Activated T-cell treated with anti-CD3 and anti-CD28 coated beads, Interleukin-2, amount 50 U/mL, for 24 hours (primary cell): Measurements from ENCODE around the gene SARS2.

Experiments used
- DNase-seq: peaks from one replicate; pipeline ENCODE4 v3.0.0-alpha.2; 2020
- H3K27ac Mint-ChIP-seq: 2 replicates; pipeline ENCODE4 v1.8.0; 2020; ENCODE audit warnings: mild to moderate bottlenecking, mixed read lengths
- H3K27me3 Mint-ChIP-seq: 2 replicates; pipeline ENCODE4 v1.8.0; 2020; ENCODE audit warnings: mixed read lengths
- H3K36me3 Mint-ChIP-seq: 2 replicates; pipeline ENCODE4 v1.8.0; 2020; ENCODE audit warnings: low read depth, mixed read lengths
- H3K4me1 Mint-ChIP-seq: 2 replicates; pipeline ENCODE4 v1.8.0; 2020; ENCODE audit warnings: low read depth, mixed read lengths
- H3K4me3 Mint-ChIP-seq: 2 replicates; pipeline ENCODE4 v1.8.0; 2020; ENCODE audit warnings: mild to moderate bottlenecking, moderate library complexity, mixed read lengths
- H3K9me3 Mint-ChIP-seq: 2 replicates; pipeline ENCODE4 v1.8.0; 2020; ENCODE audit warnings: mixed read lengths

The SARS2 gene

GRCh38 chr19:38932425-38933179 is 2.0 kb upstream of the SARS2 start:
- Mint-ChIP-seq H3K36me3 (peaks cover 67% of the 10 kb centered on the region), H3K9me3 (peaks cover 3% of the 10 kb centered on the region), H3K27me3 (no peaks in the 10 kb centered on the region), H3K4me1 (peaks cover 39% of the 10 kb centered on the region), H3K4me3 (peak overlapping the region; percentile 99), H3K27ac (peak overlapping the region; percentile 77)
- DNase-seq: no peak

- Mint-ChIP-seq H3K36me3 (peaks cover 69% of the 10 kb centered on the region), H3K4me1 (peaks cover 39% of the 10 kb centered on the region), H3K27ac (peak overlapping the region; percentile 99), H3K4me3 (peak overlapping the region; percentile 99), H3K27me3 (no peaks in the 10 kb centered on the region), H3K9me3 (peaks cover 3% of the 10 kb centered on the region)
- no peak for DNase-seq
Observed at GRCh38 chr19:38931521-38931793, 894 bp upstream of the SARS2 start.

GRCh38 chr19:38930776-38931520 is 385 bp upstream of the SARS2 start, which contains the start of gene MRPS12:
MRPS12 (plus strand) TSS chr19:38930944; CDS start chr19:38931295, 351 bp downstream.
- Mint-ChIP-seq H3K4me1 (peaks cover 39% of the 10 kb centered on the region), H3K27me3 (no peaks in the 10 kb centered on the region)

GRCh38 chr19:38928391-38929001 is 2.1 kb downstream of the SARS2 start:
- H3K27ac Mint-ChIP-seq: peak overlapping the region; percentile 47
- DNase-seq: no peak
- H3K9me3 Mint-ChIP-seq: no peaks in the 10 kb centered on the region
- peaks cover 73% of the 10 kb centered on the region for H3K36me3 Mint-ChIP-seq
- H3K4me3 Mint-ChIP-seq: peak overlapping the region; percentile 99
- peaks cover 38% of the 10 kb centered on the region for H3K4me1 Mint-ChIP-seq
- H3K27me3 Mint-ChIP-seq: no peaks in the 10 kb centered on the region

More at GRCh38 chr19:38930776-38931520, 385 bp upstream of the SARS2 start, which contains the start of gene MRPS12:
- no peak for DNase-seq
- Mint-ChIP-seq H3K36me3 (peaks cover 74% of the 10 kb centered on the region), H3K4me3 (peak within 1 kb of the TSS; percentile 99), H3K27ac (peak within 1 kb of the TSS; percentile 99), H3K9me3 (peaks cover 3% of the 10 kb centered on the region)

GRCh38 chr19:38924388-38924787 is 6.2 kb downstream of the SARS2 start:
- DNase-seq: no peak
- H3K36me3 Mint-ChIP-seq: peaks cover 58% of the 10 kb centered on the region
- H3K4me3 Mint-ChIP-seq: no peak overlapping the region
- H3K9me3 Mint-ChIP-seq: no peaks in the 10 kb centered on the region
- peaks cover 12% of the 10 kb centered on the region for H3K4me1 Mint-ChIP-seq
- H3K27me3 Mint-ChIP-seq: no peaks in the 10 kb centered on the region
- peak overlapping the region; percentile 22 for H3K27ac Mint-ChIP-seq

GRCh38 chr19:38922482-38922881 is 8.1 kb downstream of the SARS2 start:
- Mint-ChIP-seq H3K9me3 (no peaks in the 10 kb centered on the region), H3K36me3 (peaks cover 55% of the 10 kb centered on the region), H3K27me3 (no peaks in the 10 kb centered on the region), H3K27ac (no peak overlapping the region), H3K4me3 (no peak overlapping the region), H3K4me1 (no peaks in the 10 kb centered on the region)
- DNase-seq: no peak

- Mint-ChIP-seq H3K4me3 (no peak overlapping the region), H3K27me3 (no peaks in the 10 kb centered on the region), H3K9me3 (no peaks in the 10 kb centered on the region), H3K4me1 (no peaks in the 10 kb centered on the region), H3K27ac (no peak overlapping the region), H3K36me3 (peaks cover 55% of the 10 kb centered on the region)
- DNase-seq: no peak
Observed at GRCh38 chr19:38921420-38922274, 8.9 kb downstream of the SARS2 start.

- no peaks in the 10 kb centered on the region for H3K9me3 Mint-ChIP-seq
- no peaks in the 10 kb centered on the region for H3K4me1 Mint-ChIP-seq
- H3K27ac Mint-ChIP-seq: no peak overlapping the region
- no peak overlapping the region for H3K4me3 Mint-ChIP-seq
- peak; percentile 7 for DNase-seq
- H3K36me3 Mint-ChIP-seq: peaks cover 53% of the 10 kb centered on the region
- H3K27me3 Mint-ChIP-seq: no peaks in the 10 kb centered on the region
Observed at GRCh38 chr19:38920602-38921419, 9.8 kb downstream of the SARS2 start.

GRCh38 chr19:38919837-38920601 is 10.5 kb downstream of the SARS2 start:
- Mint-ChIP-seq H3K36me3 (peaks cover 49% of the 10 kb centered on the region), H3K4me1 (no peaks in the 10 kb centered on the region), H3K27me3 (no peaks in the 10 kb centered on the region), H3K9me3 (no peaks in the 10 kb centered on the region), H3K4me3 (no peak overlapping the region), H3K27ac (no peak overlapping the region)
- DNase-seq: peak; percentile 7

- H3K9me3 Mint-ChIP-seq: no peaks in the 10 kb centered on the region
- no peak overlapping the region for H3K27ac Mint-ChIP-seq
Observed at GRCh38 chr19:38918526-38918925, 12.0 kb downstream of the SARS2 start.

GRCh38 chr19:38917921-38918491 is 12.6 kb downstream of the SARS2 start:
- peaks cover 2% of the 10 kb centered on the region for H3K4me1 Mint-ChIP-seq
- DNase-seq: no peak
- no peaks in the 10 kb centered on the region for H3K9me3 Mint-ChIP-seq
- H3K27me3 Mint-ChIP-seq: no peaks in the 10 kb centered on the region
- peaks cover 41% of the 10 kb centered on the region for H3K36me3 Mint-ChIP-seq
- H3K4me3 Mint-ChIP-seq: no peak overlapping the region
- H3K27ac Mint-ChIP-seq: no peak overlapping the region

More at GRCh38 chr19:38918526-38918925, 12.0 kb downstream of the SARS2 start:
- H3K4me1 Mint-ChIP-seq: no peaks in the 10 kb centered on the region
- peaks cover 41% of the 10 kb centered on the region for H3K36me3 Mint-ChIP-seq
- H3K27me3 Mint-ChIP-seq: no peaks in the 10 kb centered on the region
- no peak for DNase-seq
- H3K4me3 Mint-ChIP-seq: no peak overlapping the region

- no peak overlapping the region for H3K27ac Mint-ChIP-seq
- H3K36me3 Mint-ChIP-seq: peaks cover 37% of the 10 kb centered on the region
- no peak for DNase-seq
Observed at GRCh38 chr19:38917516-38917915, 13.0 kb downstream of the SARS2 start.

More at GRCh38 chr19:38917516-38917915, 13.0 kb downstream of the SARS2 start:
- Mint-ChIP-seq H3K4me1 (peaks cover 7% of the 10 kb centered on the region), H3K9me3 (no peaks in the 10 kb centered on the region), H3K4me3 (no peak overlapping the region), H3K27me3 (no peaks in the 10 kb centered on the region)
